ENCODE data around the gene THAP10. TPM values are rescaled to one million over a fixed set of nuclear protein-coding genes. Genes with fewer than 3 reads are reported as not detected.
A peak's percentile ranks its signal among the peaks of the same experiment; 100 is the strongest.

Gene THAP10
- total and polyA plus RNA-seq, 2 experiments from 2014 or later, result 5.9 to 6.4 TPM

- peak overlapping the region; percentile 96 for H3K9ac ChIP-seq
- no peaks in the 10 kb centered on the region for H3K36me3 ChIP-seq (ENCODE audit: low read depth)
- no peaks in the 10 kb centered on the region for H3K9me2 ChIP-seq (ENCODE audit: insufficient read depth)
- H3K79me2 ChIP-seq (ENCODE audit: insufficient read depth), result peaks cover 11% of the 10 kb centered on the region
- H3K4me1 ChIP-seq (ENCODE audit: insufficient read depth), result peaks cover 35% of the 10 kb centered on the region
- no peak for DNase-seq
- no peaks in the 10 kb centered on the region for H3K27me3 ChIP-seq (replicated peaks; ENCODE audit: insufficient read depth)
- TF ChIP-seq EZH2phosphoT487 (IDR thresholded peaks at IDR 0.05; ENCODE audit: insufficient read depth, low read depth) (no peak), EZH2 (IDR thresholded peaks at IDR 0.05; ENCODE audit: insufficient read depth, poor library complexity, severe bottlenecking) (no peak)
- WGBS, 2 experiments (ENCODE audit: low coverage in 1 of 2, low lambda C conversion rate in 2 of 2, missing lambda C conversion rate in 2 of 2), result 74 to 82% methylated on average over 3 of the region's 3 CpGs
- peak overlapping the region; percentile 95 for H3K27ac ChIP-seq
- 0 out of 2 replicates have a peak overlapping the region, but pooled peaks have one; percentile 21 for H3K4me3 ChIP-seq
- H3K9me3 ChIP-seq (ENCODE audit: low read depth), result no peaks in the 10 kb centered on the region
- in situ Hi-C loops (cut with MboI), result no loop called here
- H3K4me2 ChIP-seq (ENCODE audit: unreplicated experiment), result peak overlapping the region; percentile 84
- H4K20me1 ChIP-seq (ENCODE audit: insufficient read depth), result no peaks in the 10 kb centered on the region
- peaks cover 46% of the 10 kb centered on the region for H3F3A ChIP-seq (ENCODE audit: insufficient read depth)
- no peak overlapping the region for H2AFZ ChIP-seq
These were observed 34.5 kb downstream of the THAP10 start for GRCh38 chr15:70857562-70858285.

GRCh38 chr15:70856884-70857561 lies 35.2 kb downstream of the THAP10 start:
- DNase-seq, result peak; percentile 98
- Histone ChIP-seq H3K27ac (peak overlapping the region; percentile 95), H3K9me2 (ENCODE audit: insufficient read depth) (no peaks in the 10 kb centered on the region), H3K36me3 (ENCODE audit: low read depth) (no peaks in the 10 kb centered on the region), H3K4me1 (ENCODE audit: insufficient read depth) (peaks cover 36% of the 10 kb centered on the region), H3K4me3 (peak overlapping the region; percentile 62), H3K9me3 (ENCODE audit: low read depth) (no peaks in the 10 kb centered on the region), H3K79me2 (ENCODE audit: insufficient read depth) (peaks cover 18% of the 10 kb centered on the region), H3K27me3 (replicated peaks; ENCODE audit: insufficient read depth) (no peaks in the 10 kb centered on the region), H3K9ac (peak overlapping the region; percentile 96), H3K4me2 (ENCODE audit: unreplicated experiment) (peak overlapping the region; percentile 84), H3F3A (ENCODE audit: insufficient read depth) (peaks cover 49% of the 10 kb centered on the region), H2AFZ (0 out of 2 replicates have a peak overlapping the region, but pooled peaks have one; percentile 52), H4K20me1 (ENCODE audit: insufficient read depth) (no peaks in the 10 kb centered on the region)
- in situ Hi-C loops (cut with MboI), result no loop called here
- 25 to 29% methylated on average over 5 of the region's 5 CpGs for WGBS, 2 experiments (ENCODE audit: low coverage in 1 of 2, low lambda C conversion rate in 2 of 2, missing lambda C conversion rate in 2 of 2)
- no peak for TF ChIP-seq EZH2phosphoT487 (IDR thresholded peaks at IDR 0.05; ENCODE audit: insufficient read depth, low read depth)
- no peak for TF ChIP-seq EZH2 (IDR thresholded peaks at IDR 0.05; ENCODE audit: insufficient read depth, poor library complexity, severe bottlenecking)

- peak overlapping the region; percentile 84 for H3K4me2 ChIP-seq (ENCODE audit: unreplicated experiment)
- peak overlapping the region; percentile 62 for H3K4me3 ChIP-seq
- H3K27ac ChIP-seq, result peak overlapping the region; percentile 95
- 1 to 2% methylated on average over 7 of the region's 7 CpGs for WGBS, 2 experiments (ENCODE audit: low coverage in 1 of 2, low lambda C conversion rate in 2 of 2, missing lambda C conversion rate in 2 of 2)
- no peaks in the 10 kb centered on the region for H3K27me3 ChIP-seq (replicated peaks; ENCODE audit: insufficient read depth)
- peaks cover 56% of the 10 kb centered on the region for H3F3A ChIP-seq (ENCODE audit: insufficient read depth)
- peaks cover 25% of the 10 kb centered on the region for H3K79me2 ChIP-seq (ENCODE audit: insufficient read depth)
- H3K9me3 ChIP-seq (ENCODE audit: low read depth), result no peaks in the 10 kb centered on the region
- H3K4me1 ChIP-seq (ENCODE audit: insufficient read depth), result peaks cover 42% of the 10 kb centered on the region
- DNase-seq, result peak; percentile 69
- 0 out of 2 replicates have a peak overlapping the region, but pooled peaks have one; percentile 52 for H2AFZ ChIP-seq
- in situ Hi-C loops (cut with MboI), result no loop called here
- peaks cover 5% of the 10 kb centered on the region for H3K36me3 ChIP-seq (ENCODE audit: low read depth)
- peak overlapping the region; percentile 96 for H3K9ac ChIP-seq
- no peaks in the 10 kb centered on the region for H3K9me2 ChIP-seq (ENCODE audit: insufficient read depth)
- H4K20me1 ChIP-seq (ENCODE audit: insufficient read depth), result no peaks in the 10 kb centered on the region
- TF ChIP-seq EZH2phosphoT487 (IDR thresholded peaks at IDR 0.05; ENCODE audit: insufficient read depth, low read depth) (no peak), EZH2 (IDR thresholded peaks at IDR 0.05; ENCODE audit: insufficient read depth, poor library complexity, severe bottlenecking) (no peak)
These were observed 35.9 kb downstream of the THAP10 start for GRCh38 chr15:70856177-70856883.

- H3K9me3 ChIP-seq (ENCODE audit: low read depth), result no peaks in the 10 kb centered on the region
- in situ Hi-C loops (cut with MboI), result no loop called here
- H3K27ac ChIP-seq, result peak overlapping the region; percentile 95
- no peak for TF ChIP-seq EZH2 (IDR thresholded peaks at IDR 0.05; ENCODE audit: insufficient read depth, poor library complexity, severe bottlenecking)
- no peak for TF ChIP-seq EZH2phosphoT487 (IDR thresholded peaks at IDR 0.05; ENCODE audit: insufficient read depth, low read depth)
- peaks cover 11% of the 10 kb centered on the region for H3K36me3 ChIP-seq (ENCODE audit: low read depth)
- peaks cover 62% of the 10 kb centered on the region for H3F3A ChIP-seq (ENCODE audit: insufficient read depth)
- H3K4me3 ChIP-seq, result peak overlapping the region; percentile 62
- DNase-seq, result peak; percentile 41
- no peaks in the 10 kb centered on the region for H4K20me1 ChIP-seq (ENCODE audit: insufficient read depth)
- H3K4me2 ChIP-seq (ENCODE audit: unreplicated experiment), result peak overlapping the region; percentile 84
- H2AFZ ChIP-seq, result peak overlapping the region; percentile 52; the same call in 1 of the 2 replicates
- peaks cover 43% of the 10 kb centered on the region for H3K4me1 ChIP-seq (ENCODE audit: insufficient read depth)
- H3K27me3 ChIP-seq (replicated peaks; ENCODE audit: insufficient read depth), result no peaks in the 10 kb centered on the region
- 32 to 35% methylated on average over 2 of the region's 2 CpGs for WGBS, 2 experiments (ENCODE audit: low coverage in 1 of 2, low lambda C conversion rate in 2 of 2, missing lambda C conversion rate in 2 of 2)
- peak overlapping the region; percentile 96 for H3K9ac ChIP-seq
- peaks cover 31% of the 10 kb centered on the region for H3K79me2 ChIP-seq (ENCODE audit: insufficient read depth)
- no peaks in the 10 kb centered on the region for H3K9me2 ChIP-seq (ENCODE audit: insufficient read depth)
These were observed 36.5 kb downstream of the THAP10 start for GRCh38 chr15:70855764-70856163.
